ENCODE data around the gene GMPPA. TPM values are rescaled to one million over a fixed set of nuclear protein-coding genes. Genes with fewer than 3 reads are reported as not detected.
A peak's percentile ranks its signal among the peaks of the same experiment; 100 is the strongest.

GMPPA gene
- total RNA-seq, 1 donor from 2014 or later = 23.2 TPM

GRCh38 chr2:219496825-219497494, 1.7 kb upstream of the GMPPA start:
- peaks cover 29% of the 10 kb centered on the region for H3K4me1 Mint-ChIP-seq (ENCODE audit: low read depth, unreplicated experiment)
- no peak overlapping the region for H3K27ac Mint-ChIP-seq (ENCODE audit: unreplicated experiment)
- H3K4me3 Mint-ChIP-seq (ENCODE audit: unreplicated experiment) = peak overlapping the region; percentile 90
- no peaks in the 10 kb centered on the region for H3K36me3 Mint-ChIP-seq (ENCODE audit: unreplicated experiment)
- H3K9me3 Mint-ChIP-seq (ENCODE audit: unreplicated experiment) = peaks cover 13% of the 10 kb centered on the region
- H3K27me3 Mint-ChIP-seq (ENCODE audit: unreplicated experiment) = peaks cover 21% of the 10 kb centered on the region
- no peak for DNase-seq
- no peak for TF ChIP-seq CTCF (IDR thresholded peaks at IDR 0.05; ENCODE audit: partially characterized antibody, unreplicated experiment)

GRCh38 chr2:219497495-219498279, 1.0 kb upstream of the GMPPA start:
- Mint-ChIP-seq H3K4me1 (ENCODE audit: low read depth, unreplicated experiment) (peaks cover 36% of the 10 kb centered on the region), H3K27ac (ENCODE audit: unreplicated experiment) (no peak overlapping the region)
- TF ChIP-seq CTCF (IDR thresholded peaks at IDR 0.05; ENCODE audit: partially characterized antibody, unreplicated experiment) = no peak

GRCh38 chr2:219499058-219499307, 292 bp downstream of the GMPPA start:
- Mint-ChIP-seq H3K27me3 (ENCODE audit: unreplicated experiment) (peaks cover 19% of the 10 kb centered on the region), H3K36me3 (ENCODE audit: unreplicated experiment) (no peaks in the 10 kb centered on the region), H3K4me1 (ENCODE audit: low read depth, unreplicated experiment) (peaks cover 39% of the 10 kb centered on the region), H3K9me3 (ENCODE audit: unreplicated experiment) (peaks cover 16% of the 10 kb centered on the region), H3K27ac (ENCODE audit: unreplicated experiment) (peak overlapping the region; percentile 85), H3K4me3 (ENCODE audit: unreplicated experiment) (peak overlapping the region; percentile 90)
- DNase-seq = no peak
- TF ChIP-seq CTCF (IDR thresholded peaks at IDR 0.05; ENCODE audit: partially characterized antibody, unreplicated experiment) = no peak

More at GRCh38 chr2:219497495-219498279, 1.0 kb upstream of the GMPPA start:
- H3K27me3 Mint-ChIP-seq (ENCODE audit: unreplicated experiment) = peaks cover 18% of the 10 kb centered on the region
- H3K9me3 Mint-ChIP-seq (ENCODE audit: unreplicated experiment) = peaks cover 13% of the 10 kb centered on the region
- H3K36me3 Mint-ChIP-seq (ENCODE audit: unreplicated experiment) = no peaks in the 10 kb centered on the region
- peak; percentile 77 for DNase-seq
- peak overlapping the region; percentile 90 for H3K4me3 Mint-ChIP-seq (ENCODE audit: unreplicated experiment)

- H3K9me3 Mint-ChIP-seq (ENCODE audit: unreplicated experiment) = peaks cover 16% of the 10 kb centered on the region
- H3K36me3 Mint-ChIP-seq (ENCODE audit: unreplicated experiment) = no peaks in the 10 kb centered on the region
- peak overlapping the region; percentile 85 for H3K27ac Mint-ChIP-seq (ENCODE audit: unreplicated experiment)
- H3K4me1 Mint-ChIP-seq (ENCODE audit: low read depth, unreplicated experiment) = peaks cover 39% of the 10 kb centered on the region
- DNase-seq = no peak
- H3K4me3 Mint-ChIP-seq (ENCODE audit: unreplicated experiment) = peak overlapping the region; percentile 90
- no peak for TF ChIP-seq CTCF (IDR thresholded peaks at IDR 0.05; ENCODE audit: partially characterized antibody, unreplicated experiment)
- peaks cover 23% of the 10 kb centered on the region for H3K27me3 Mint-ChIP-seq (ENCODE audit: unreplicated experiment)
These were observed 864 bp downstream of the GMPPA start for GRCh38 chr2:219499555-219499954.

- H3K27ac Mint-ChIP-seq (ENCODE audit: unreplicated experiment) = no peak overlapping the region
- no peak for DNase-seq
- no peak for TF ChIP-seq CTCF (IDR thresholded peaks at IDR 0.05; ENCODE audit: partially characterized antibody, unreplicated experiment)
- H3K4me3 Mint-ChIP-seq (ENCODE audit: unreplicated experiment) = peak overlapping the region; percentile 63
- peaks cover 14% of the 10 kb centered on the region for H3K9me3 Mint-ChIP-seq (ENCODE audit: unreplicated experiment)
- H3K36me3 Mint-ChIP-seq (ENCODE audit: unreplicated experiment) = no peaks in the 10 kb centered on the region
- H3K27me3 Mint-ChIP-seq (ENCODE audit: unreplicated experiment) = peaks cover 23% of the 10 kb centered on the region
- H3K4me1 Mint-ChIP-seq (ENCODE audit: low read depth, unreplicated experiment) = peaks cover 35% of the 10 kb centered on the region
These were observed 1.4 kb downstream of the GMPPA start for GRCh38 chr2:219500135-219500534.

All from glutamatergic neuron (in vitro differentiated cells).